ENCODE measurements around the gene DSCAML1. TPM values are rescaled to one million over a fixed set of nuclear protein-coding genes. Genes with fewer than 3 reads are reported as not detected.

DSCAML1 gene
- total and polyA plus RNA-seq, 2 of the 8 experiments (the other 6 are each of a cell fraction or from before 2014, with no cell fraction given) = 0.19 to 0.24 TPM

DNA sequence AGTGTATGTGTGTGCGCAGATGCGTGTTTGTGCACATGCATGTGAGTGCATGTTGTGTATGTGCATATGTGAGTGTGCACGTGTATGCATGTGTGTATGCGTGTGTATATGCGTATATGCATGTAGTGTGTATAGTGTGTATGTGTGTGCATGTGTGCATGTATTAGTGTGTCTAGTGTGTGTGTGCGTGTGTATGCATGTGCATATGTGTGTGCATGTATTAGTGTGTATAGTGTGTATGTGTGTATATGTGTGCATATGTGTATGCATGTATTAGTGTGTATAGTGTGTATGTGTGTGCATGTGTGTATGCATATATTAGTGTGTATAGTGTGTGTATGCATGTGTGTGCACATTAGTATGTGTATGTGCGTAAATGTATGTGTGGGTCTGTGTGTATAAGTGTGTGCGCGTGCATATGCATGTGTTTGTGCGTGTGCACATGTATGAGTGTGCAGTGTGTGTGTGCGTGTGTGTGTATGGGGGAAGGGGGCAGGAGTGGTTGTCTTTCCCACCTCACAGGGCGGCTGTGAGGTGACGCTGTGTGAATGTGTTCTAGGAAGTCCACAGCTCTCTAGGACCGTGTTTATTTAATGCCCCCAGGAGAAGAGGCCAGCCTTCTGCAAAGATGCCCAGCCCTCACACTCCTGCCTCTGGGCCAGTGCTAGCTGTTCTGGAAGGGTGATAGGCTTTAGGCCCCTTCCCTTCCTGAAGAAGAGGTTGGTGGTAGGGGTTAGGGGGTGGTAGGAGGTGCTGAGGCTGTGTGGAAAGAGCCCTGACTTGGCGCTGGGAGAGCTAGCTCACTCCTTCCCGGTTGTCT, 354.8 kb downstream of the DSCAML1 start (continued):
- TF ChIP-seq, protein P1, sequence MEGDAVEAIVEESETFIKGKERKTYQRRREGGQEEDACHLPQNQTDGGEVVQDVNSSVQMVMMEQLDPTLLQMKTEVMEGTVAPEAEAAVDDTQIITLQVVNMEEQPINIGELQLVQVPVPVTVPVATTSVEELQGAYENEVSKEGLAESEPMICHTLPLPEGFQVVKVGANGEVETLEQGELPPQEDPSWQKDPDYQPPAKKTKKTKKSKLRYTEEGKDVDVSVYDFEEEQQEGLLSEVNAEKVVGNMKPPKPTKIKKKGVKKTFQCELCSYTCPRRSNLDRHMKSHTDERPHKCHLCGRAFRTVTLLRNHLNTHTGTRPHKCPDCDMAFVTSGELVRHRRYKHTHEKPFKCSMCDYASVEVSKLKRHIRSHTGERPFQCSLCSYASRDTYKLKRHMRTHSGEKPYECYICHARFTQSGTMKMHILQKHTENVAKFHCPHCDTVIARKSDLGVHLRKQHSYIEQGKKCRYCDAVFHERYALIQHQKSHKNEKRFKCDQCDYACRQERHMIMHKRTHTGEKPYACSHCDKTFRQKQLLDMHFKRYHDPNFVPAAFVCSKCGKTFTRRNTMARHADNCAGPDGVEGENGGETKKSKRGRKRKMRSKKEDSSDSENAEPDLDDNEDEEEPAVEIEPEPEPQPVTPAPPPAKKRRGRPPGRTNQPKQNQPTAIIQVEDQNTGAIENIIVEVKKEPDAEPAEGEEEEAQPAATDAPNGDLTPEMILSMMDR (IDR thresholded peaks at IDR 0.05; ENCODE audit: control extremely low read depth in 1 of 3, insufficient read depth in 1 of 3, low read depth in 1 of 3, low read length in 3 of 3) = no peak
- TF ChIP-seq FOSL1 (IDR thresholded peaks at IDR 0.05; ENCODE audit: insufficient read depth, low read depth, low read length) (no peak), SP2 (IDR thresholded peaks at IDR 0.05; ENCODE audit: low read length) (no peak), ASH2L (IDR thresholded peaks at IDR 0.05; ENCODE audit: low read length) (no peak), NANOG (IDR thresholded peaks at IDR 0.05; ENCODE audit: insufficient read depth, low read depth, low read length, poor library complexity, severe bottlenecking) (no peak), POLR2A (IDR thresholded peaks at IDR 0.05; ENCODE audit: control extremely low read depth in 1 of 2, low read depth in 2 of 2, low read length in 2 of 2) (no peak), SP4 (IDR thresholded peaks at IDR 0.05; ENCODE audit: low read length) (no peak), CHD7 (IDR thresholded peaks at IDR 0.05; ENCODE audit: insufficient replicate concordance, low read length) (no peak)

Measured in H1 (cell line).